Mesothelial cell of epicardium (in vitro differentiated cells): ENCODE measurements around the gene CYP2W1. TPM values are rescaled to one million over a fixed set of nuclear protein-coding genes. Genes with fewer than 3 reads are reported as not detected.

Source experiments
- DNase-seq, 2 experiments: peaks; one replicate each; pipeline ENCODE4 v3.0.0; 2021; ENCODE audit warnings: low spot score in 2 of 2; ENCODE audit not compliant: unreplicated experiment in 2 of 2
- H3K27ac Mint-ChIP-seq: 2 replicates; pipeline ENCODE4 v1.8.0; 2021; ENCODE audit warnings: mixed read lengths
- H3K27me3 Mint-ChIP-seq: 2 replicates; pipeline ENCODE4 v1.8.0; 2021; ENCODE audit warnings: low read depth, mixed read lengths
- H3K36me3 Mint-ChIP-seq: 2 replicates; pipeline ENCODE4 v1.8.0; 2021; ENCODE audit warnings: mixed read lengths
- H3K4me1 Mint-ChIP-seq: 2 replicates; pipeline ENCODE4 v1.8.0; 2021; ENCODE audit warnings: mixed read lengths
- H3K4me3 Mint-ChIP-seq: 2 replicates; pipeline ENCODE4 v1.8.0; 2021; ENCODE audit warnings: mild to moderate bottlenecking, moderate library complexity, mixed read lengths
- H3K9me3 Mint-ChIP-seq: 2 replicates; pipeline ENCODE4 v1.8.0; 2021; ENCODE audit warnings: mixed read lengths
- total RNA-seq: library from RNA; stranded (reverse); gene quantifications from 3 replicates; pipeline ENCODE4 v1.2.1, GENCODE V29; 2021
- TF ChIP-seq, protein P1 (sequence below): fragments of 200-600 bp; sonication (generic); IDR thresholded peaks from one replicate; pipeline ENCODE4 v1.5.0; 2021; ENCODE audit warnings: antibody characterized with exemption; ENCODE audit not compliant: unreplicated experiment

CYP2W1 gene
- total RNA-seq, 1 donor from 2014 or later = 5.6 TPM

DNA sequence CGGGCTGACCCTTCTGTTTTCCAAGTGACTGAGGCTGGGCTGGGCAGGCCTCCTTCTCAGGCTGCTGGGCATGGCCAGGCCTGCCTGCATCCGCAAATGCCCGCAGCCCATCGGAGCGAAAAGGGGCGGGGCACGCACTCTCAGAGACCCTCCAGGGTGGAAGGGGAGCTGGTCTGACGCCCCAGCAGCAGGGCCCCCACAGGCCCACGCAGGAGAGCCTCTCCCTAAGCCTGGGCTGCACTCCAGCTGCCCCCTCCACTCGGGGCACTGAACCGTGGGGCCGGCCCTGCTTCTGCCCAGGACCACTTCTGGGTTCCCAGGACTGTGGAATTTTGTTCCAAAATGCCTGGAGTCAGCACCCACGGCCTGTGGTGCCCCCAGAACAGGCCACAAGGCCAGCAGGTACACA is 37.8 kb upstream of the CYP2W1 start:
- peaks cover 22% of the 10 kb centered on the region for H3K27me3 Mint-ChIP-seq
- H3K36me3 Mint-ChIP-seq = no peaks in the 10 kb centered on the region
- TF ChIP-seq, protein P1, sequence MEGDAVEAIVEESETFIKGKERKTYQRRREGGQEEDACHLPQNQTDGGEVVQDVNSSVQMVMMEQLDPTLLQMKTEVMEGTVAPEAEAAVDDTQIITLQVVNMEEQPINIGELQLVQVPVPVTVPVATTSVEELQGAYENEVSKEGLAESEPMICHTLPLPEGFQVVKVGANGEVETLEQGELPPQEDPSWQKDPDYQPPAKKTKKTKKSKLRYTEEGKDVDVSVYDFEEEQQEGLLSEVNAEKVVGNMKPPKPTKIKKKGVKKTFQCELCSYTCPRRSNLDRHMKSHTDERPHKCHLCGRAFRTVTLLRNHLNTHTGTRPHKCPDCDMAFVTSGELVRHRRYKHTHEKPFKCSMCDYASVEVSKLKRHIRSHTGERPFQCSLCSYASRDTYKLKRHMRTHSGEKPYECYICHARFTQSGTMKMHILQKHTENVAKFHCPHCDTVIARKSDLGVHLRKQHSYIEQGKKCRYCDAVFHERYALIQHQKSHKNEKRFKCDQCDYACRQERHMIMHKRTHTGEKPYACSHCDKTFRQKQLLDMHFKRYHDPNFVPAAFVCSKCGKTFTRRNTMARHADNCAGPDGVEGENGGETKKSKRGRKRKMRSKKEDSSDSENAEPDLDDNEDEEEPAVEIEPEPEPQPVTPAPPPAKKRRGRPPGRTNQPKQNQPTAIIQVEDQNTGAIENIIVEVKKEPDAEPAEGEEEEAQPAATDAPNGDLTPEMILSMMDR = no peak
- DNase-seq = no peak
- no peaks in the 10 kb centered on the region for H3K4me1 Mint-ChIP-seq
- no peak overlapping the region for H3K4me3 Mint-ChIP-seq
- H3K9me3 Mint-ChIP-seq = peaks cover 16% of the 10 kb centered on the region
- no peak overlapping the region for H3K27ac Mint-ChIP-seq

DNA sequence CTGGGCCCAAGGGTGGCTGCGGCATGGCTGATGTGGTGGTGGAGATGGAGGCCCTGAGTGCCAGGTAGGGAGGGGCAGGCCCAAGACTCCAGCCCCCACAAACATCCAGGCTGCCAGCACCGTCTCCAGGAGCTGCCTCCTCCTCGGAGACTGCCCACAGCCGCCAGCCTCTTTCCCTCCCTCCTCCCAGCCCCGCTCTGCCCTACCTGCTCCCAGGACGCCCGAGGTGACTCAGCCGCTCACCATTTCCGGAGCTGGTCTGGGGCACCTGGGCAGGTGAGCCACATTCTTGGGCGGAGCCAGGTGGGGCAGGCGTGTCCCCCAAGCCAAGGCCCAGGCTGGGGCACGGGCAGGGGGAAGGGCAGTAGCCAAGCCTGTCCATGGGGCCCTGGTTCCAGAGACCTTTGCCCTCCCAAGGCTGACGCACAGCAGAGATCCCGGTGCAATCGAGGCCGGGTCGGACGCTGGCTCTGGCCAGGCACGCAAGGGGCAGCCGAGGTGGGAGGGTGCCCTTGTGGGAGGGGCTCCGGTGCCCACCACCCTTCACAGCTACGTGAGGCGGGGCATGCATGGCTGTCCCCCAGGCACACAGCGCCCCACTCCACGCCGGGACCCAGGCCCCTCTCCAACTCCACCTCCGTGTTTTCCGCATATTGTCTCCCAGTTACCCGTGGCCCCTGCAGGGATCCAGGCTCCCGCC is 37.3 kb upstream of the CYP2W1 start:
- TF ChIP-seq, protein P1 = no peak
- Mint-ChIP-seq H3K4me3 (no peak overlapping the region), H3K27ac (no peak overlapping the region), H3K9me3 (peaks cover 10% of the 10 kb centered on the region), H3K27me3 (peaks cover 19% of the 10 kb centered on the region), H3K4me1 (no peaks in the 10 kb centered on the region), H3K36me3 (no peaks in the 10 kb centered on the region)
- DNase-seq = no peak

DNA sequence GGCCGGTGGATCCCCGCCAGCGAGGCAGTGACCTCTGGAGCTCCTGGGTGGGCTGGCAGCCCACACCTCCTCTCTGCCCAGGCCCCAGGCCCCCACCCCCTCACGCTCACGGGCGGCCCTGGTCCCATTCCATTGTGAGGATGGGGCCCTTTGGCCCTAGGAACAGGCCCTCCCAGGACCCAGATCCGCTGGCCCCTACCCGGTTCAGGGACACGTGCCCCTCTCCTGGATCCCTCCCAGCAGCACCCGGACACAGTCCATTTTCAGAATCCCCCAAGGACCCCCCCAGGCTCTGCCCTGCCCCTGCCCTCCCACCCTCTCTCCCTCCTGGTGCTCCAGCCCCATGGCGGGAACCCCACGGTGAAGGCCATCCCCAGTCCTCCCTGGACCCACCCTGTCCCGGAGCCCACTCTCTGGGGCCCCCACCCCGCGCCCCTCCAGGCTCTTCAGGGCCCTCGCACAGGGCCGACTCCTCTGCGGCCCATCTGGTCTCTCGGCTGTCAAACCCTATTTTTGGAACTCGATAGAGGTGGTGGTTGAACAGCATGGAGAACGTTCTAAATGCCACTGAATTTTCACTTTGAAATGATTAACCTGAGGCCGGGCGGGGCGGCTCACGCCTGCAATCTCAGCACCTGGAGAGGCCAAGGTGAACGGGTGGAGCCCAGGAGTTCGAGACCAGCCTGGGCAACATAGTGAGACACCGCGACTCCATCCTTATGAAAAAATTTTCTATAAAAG is 36.6 kb upstream of the CYP2W1 start:
- no peak for DNase-seq
- TF ChIP-seq, protein P1 = no peak
- H3K36me3 Mint-ChIP-seq = no peaks in the 10 kb centered on the region
- H3K9me3 Mint-ChIP-seq = peaks cover 5% of the 10 kb centered on the region
- no peaks in the 10 kb centered on the region for H3K4me1 Mint-ChIP-seq
- peaks cover 16% of the 10 kb centered on the region for H3K27me3 Mint-ChIP-seq
- H3K27ac Mint-ChIP-seq = no peak overlapping the region
- no peak overlapping the region for H3K4me3 Mint-ChIP-seq

DNA sequence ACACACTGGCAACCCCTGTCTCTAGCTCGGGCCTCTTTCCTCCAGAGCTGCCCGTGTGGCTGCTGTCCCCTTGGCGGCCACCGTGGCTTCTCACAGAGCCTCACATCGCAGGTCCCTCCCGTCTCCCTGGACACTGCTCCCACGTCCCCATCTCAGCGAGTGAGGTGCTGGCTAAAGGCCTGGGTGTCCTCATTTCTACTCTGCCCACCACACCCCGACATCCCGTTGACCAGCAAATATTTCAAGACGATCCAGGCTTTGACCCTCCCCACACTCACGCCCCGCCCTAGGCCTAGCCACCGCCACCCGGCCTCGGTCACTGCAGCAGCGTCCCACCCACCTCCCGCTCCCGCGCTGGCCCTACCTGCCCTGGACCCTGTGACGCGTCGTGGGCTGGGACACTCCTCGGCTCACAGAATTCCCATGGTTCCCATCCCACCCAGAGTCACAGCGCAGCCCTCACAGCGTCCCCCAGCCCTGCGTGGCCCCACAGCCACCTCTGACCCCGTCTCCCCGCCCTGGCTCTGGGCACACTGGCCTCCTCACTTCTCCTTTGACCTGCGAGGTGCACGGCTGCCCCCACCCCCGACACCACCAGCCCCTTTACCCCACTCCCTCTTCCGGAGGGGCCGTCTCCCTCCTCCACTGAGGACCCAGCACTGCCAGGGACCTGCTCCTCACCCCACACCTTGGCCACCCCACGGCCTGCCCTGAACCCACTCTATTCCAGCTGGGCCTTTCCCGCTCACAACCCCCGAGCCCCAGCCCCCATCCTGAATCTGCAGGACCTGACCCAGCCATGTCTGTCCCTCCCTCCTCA is 35.4 kb upstream of the CYP2W1 start:
- H3K36me3 Mint-ChIP-seq = no peaks in the 10 kb centered on the region
- no peaks in the 10 kb centered on the region for H3K9me3 Mint-ChIP-seq
- H3K4me3 Mint-ChIP-seq = no peak overlapping the region
- H3K27me3 Mint-ChIP-seq = peaks cover 18% of the 10 kb centered on the region
- no peak overlapping the region for H3K27ac Mint-ChIP-seq
- H3K4me1 Mint-ChIP-seq = no peaks in the 10 kb centered on the region
- DNase-seq = no peak
- TF ChIP-seq, protein P1 = no peak

DNA sequence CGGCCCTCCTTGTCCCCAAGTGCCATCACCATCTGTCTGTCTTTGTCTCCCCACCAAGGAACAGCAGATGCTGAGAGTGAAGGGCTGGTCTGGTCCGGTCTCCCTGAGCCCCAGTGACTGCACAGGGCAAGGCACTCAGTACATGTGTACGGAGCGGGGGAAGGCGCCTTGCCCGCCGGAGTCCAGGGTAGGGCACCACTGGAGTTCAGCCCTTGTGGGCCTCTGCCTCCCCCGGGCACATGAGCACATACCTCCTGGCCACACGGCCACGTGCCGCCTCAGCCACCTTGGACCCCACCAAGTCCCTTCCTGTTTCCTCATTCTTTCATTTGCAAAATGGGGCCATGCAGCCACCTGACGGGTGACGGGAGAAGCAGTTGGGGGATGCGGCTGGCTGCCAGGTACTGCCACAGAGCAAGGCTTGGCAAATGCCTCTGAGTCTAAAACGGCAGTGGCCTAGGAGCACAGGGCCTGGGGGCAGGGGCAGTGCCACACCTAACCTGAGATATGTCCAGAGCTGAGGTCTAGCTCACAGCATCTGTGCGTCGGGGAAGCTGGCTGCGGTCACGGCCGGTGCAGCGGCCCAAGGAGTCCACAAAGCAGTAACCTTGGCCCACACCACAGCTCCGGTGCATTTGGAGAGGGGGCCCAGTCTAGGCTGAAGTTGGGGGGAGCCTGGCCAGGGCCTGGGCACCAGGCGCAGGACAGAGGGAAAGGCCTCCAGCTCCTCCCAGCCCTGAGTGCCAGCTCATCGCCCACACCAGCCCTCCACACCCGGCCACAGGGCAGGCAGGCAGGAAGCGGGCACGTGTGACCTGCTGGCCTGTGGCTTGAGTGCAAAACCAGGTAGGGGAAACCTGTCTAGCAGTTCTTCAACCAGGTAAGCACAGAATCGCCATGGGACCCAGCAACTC is 33.7 kb upstream of the CYP2W1 start:
- Mint-ChIP-seq H3K27ac (no peak overlapping the region), H3K9me3 (no peaks in the 10 kb centered on the region), H3K36me3 (no peaks in the 10 kb centered on the region), H3K4me3 (no peak overlapping the region), H3K27me3 (peaks cover 23% of the 10 kb centered on the region), H3K4me1 (no peaks in the 10 kb centered on the region)
- no peak for DNase-seq
- TF ChIP-seq, protein P1 = no peak
